MG63 (cell line): ENCODE data around the gene NOL3. TPM values are rescaled to one million over a fixed set of nuclear protein-coding genes. Genes with fewer than 3 reads are reported as not detected.

Experiments used
- DNase-seq: peaks from one replicate; pipeline ENCODE4 v3.0.0-alpha.2; 2020
- H3K27me3 ChIP-seq: fragments of 250-450 bp; sonication (Bioruptor Pico); 2 replicates; pipeline ENCODE4 v1.5.1; 2020; ENCODE audit warnings: mild to moderate bottlenecking, moderate library complexity
- H3K36me3 ChIP-seq: fragments of 250-450 bp; sonication (Bioruptor Pico); 2 replicates; pipeline ENCODE4 v1.5.1; 2020; ENCODE audit warnings: mild to moderate bottlenecking, moderate library complexity
- H3K4me3 ChIP-seq: fragments of 250-450 bp; sonication (Bioruptor Pico); 2 replicates; pipeline ENCODE4 v1.5.1; 2020; ENCODE audit warnings: mild to moderate bottlenecking, moderate library complexity
- H3K9me3 ChIP-seq: fragments of 250-450 bp; sonication (Bioruptor Pico); 2 replicates; pipeline ENCODE4 v1.5.1; 2020; ENCODE audit warnings: mild to moderate bottlenecking, moderate library complexity
- total RNA-seq: library from RNA; depleted of rRNA; stranded (reverse); fragments of >200 nt; shearing (Covaris generic); gene quantifications from 2 replicates; pipeline ENCODE4 v1.2.3, GENCODE V29; 2014; ENCODE audit warnings: low replicate concordance

The NOL3 gene
- total RNA-seq, 1 experiment from 2014 or later: 16.5 TPM

DNA sequence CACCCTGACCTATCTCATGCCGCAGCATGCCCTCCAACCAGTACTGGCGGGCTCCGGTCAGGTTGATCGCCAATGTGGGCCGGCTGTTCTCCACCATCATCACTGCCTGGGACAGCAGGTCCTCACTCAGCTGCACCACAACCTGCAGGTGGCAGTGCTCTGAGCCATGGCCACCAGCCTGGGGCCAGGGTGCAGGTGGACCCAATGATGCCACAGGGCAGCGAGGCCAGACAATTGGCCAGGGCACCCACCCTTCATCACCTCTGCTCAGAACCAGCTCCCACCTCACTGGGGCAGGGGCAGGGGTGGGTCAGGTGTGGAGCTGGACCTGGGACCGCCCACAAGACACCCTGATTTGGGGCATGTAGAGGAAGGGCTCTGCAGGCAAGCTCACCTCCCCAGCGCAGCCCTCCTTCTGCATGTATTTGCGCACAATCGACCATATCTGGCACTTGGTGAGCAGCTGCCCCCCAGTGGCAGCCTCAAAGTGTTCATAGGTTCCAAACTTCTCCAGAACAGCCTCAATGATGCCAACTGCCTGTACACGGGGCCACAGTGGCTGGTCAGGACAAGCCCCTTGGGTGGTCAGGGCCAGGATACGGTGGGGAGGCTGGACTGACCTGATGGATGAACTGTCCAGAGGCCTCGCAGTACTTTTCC lies 9.2 kb downstream of the NOL3 start:
- Histone ChIP-seq H3K4me3 (no peak overlapping the region), H3K27me3 (no peaks in the 10 kb centered on the region), H3K36me3 (no peaks in the 10 kb centered on the region), H3K9me3 (no peaks in the 10 kb centered on the region)
- DNase-seq: no peak

DNA sequence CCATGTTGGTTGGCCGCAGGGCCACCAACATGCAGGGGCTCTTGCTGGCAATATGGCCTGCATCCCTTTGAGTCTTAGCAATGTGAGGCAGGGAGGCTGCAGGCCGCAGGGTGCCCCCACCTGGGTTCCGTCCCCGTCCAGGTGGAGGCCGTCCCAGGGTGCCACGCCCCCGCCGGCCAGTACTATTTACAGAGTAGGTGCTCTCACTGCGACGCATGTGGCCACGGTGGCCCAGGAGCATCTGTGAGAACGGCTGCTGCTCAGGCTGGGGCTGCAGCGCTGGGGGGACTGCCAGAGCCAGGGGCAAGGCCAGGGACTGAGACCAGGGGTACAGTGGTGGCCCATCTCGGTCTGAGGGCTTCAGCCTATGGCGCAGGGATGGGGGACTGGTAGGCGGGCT lies 9.8 kb downstream of the NOL3 start:
- Histone ChIP-seq H3K36me3 (no peaks in the 10 kb centered on the region), H3K9me3 (no peaks in the 10 kb centered on the region), H3K4me3 (no peak overlapping the region), H3K27me3 (no peaks in the 10 kb centered on the region)
- DNase-seq: no peak

DNA sequence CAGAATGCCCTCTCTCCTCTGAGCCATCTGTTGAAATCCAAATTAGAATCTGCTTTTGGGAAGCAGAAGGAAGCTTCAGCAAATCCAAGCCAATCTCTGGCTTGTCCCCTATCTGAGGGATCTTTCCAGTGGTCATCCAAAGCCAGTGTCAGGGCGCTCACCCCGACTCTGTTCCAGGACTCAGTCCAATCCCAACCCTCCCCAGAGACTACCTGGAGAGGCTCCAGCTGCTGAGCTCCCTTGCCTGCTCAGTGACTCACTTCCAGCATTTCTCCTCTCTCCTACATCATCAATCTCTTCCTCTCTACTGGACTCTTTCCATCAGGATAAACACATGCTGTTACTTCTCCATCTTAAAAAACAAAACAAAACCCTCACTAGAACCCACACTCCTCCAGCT lies 11.0 kb downstream of the NOL3 start:
- H3K9me3 ChIP-seq: no peaks in the 10 kb centered on the region
- no peaks in the 10 kb centered on the region for H3K36me3 ChIP-seq
- DNase-seq: peak; percentile 66
- no peak overlapping the region for H3K4me3 ChIP-seq
- H3K27me3 ChIP-seq: no peaks in the 10 kb centered on the region

DNA sequence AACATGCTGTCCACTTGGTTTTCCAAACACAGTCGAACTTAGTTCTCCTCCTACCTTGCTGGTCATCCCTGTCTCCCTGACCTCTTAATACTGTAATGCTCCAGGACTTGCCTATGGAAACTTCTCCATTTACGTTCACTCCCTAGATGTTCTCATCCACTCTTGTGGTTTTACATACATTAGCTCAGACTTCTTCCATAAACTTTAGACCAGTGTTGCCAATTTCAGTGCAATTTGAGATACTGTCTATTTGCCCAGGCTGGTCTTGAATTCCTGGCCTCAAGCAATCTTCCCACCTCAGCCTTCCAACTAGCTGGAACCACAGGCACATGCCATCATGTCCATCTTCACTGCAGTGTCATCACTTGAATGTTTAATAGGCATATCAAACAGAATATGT lies 11.9 kb downstream of the NOL3 start:
- H3K4me3 ChIP-seq: no peak overlapping the region
- DNase-seq: no peak
- no peaks in the 10 kb centered on the region for H3K9me3 ChIP-seq
- no peaks in the 10 kb centered on the region for H3K27me3 ChIP-seq
- H3K36me3 ChIP-seq: no peaks in the 10 kb centered on the region

DNA sequence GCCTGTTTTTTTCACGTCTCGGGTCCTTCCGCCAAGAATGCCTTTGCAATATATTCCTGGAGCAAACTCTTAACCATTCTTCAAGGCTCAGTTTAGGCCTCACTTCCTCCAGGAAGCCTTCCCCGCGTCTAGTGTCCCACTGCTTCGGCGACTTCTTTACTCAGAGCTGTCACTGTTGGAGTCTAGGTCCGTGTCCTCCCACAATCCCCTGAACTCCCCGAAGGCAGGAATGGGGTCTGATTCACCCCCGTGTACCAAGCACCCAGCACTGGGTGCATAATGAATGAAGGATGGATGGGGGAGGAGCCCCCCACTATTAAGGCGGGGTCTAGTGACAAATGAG lies 12.9 kb downstream of the NOL3 start:
- DNase-seq: no peak
- Histone ChIP-seq H3K9me3 (no peaks in the 10 kb centered on the region), H3K4me3 (peak overlapping the region; percentile 87), H3K27me3 (no peaks in the 10 kb centered on the region), H3K36me3 (no peaks in the 10 kb centered on the region)

DNA sequence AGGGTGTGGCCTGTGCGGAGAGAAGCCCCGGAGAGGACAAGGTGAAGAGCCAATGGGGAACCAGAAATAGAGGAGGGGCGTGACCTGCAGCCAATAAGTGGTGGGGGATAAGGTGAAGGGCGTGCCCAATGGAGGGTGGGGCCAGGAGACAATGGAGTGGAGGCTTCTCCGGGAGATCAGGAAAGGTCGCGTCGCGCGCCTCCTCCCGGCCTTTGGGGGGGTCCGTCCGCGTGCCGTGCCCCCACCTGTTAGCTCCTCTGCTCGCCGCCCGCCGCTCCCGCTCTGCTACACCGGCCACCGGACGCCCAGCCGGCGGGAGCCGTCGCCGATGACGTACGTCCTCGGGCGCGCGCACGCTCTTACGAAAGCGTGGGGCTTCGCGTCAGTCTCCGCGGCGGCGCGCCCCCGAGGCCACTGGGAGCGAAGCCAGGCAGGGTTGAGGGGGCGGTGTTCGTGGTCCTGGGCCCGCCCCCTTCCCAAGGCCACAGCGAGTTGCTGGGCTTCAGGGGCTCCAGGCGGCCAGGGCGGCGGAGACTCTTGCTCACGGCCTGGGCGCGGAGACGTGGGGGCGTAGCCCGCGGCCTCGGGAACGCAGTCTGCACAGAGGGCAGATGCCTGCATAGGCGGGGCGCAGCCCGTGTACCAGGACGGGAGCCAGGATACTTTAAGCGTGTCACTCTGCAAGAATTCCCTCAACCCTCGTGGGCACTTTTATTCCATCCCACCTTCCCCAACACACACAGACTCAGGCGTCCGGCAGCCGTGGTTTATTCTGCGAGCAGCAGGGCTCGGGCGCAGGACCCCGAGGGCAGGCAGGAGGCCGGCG lies 13.5 kb downstream of the NOL3 start, which contains the start of gene MATCAP1:
Gene MATCAP1, minus strand, starts transcription at position 337 of the 826 bp plus-strand sequence. CDS start 3,353 bp downstream, outside the sequence.
- Histone ChIP-seq H3K9me3 (no peaks in the 10 kb centered on the region), H3K27me3 (no peaks in the 10 kb centered on the region), H3K4me3 (peak within 1 kb of the TSS; percentile 87), H3K36me3 (no peaks in the 10 kb centered on the region)
- DNase-seq: peak; percentile 93

DNA sequence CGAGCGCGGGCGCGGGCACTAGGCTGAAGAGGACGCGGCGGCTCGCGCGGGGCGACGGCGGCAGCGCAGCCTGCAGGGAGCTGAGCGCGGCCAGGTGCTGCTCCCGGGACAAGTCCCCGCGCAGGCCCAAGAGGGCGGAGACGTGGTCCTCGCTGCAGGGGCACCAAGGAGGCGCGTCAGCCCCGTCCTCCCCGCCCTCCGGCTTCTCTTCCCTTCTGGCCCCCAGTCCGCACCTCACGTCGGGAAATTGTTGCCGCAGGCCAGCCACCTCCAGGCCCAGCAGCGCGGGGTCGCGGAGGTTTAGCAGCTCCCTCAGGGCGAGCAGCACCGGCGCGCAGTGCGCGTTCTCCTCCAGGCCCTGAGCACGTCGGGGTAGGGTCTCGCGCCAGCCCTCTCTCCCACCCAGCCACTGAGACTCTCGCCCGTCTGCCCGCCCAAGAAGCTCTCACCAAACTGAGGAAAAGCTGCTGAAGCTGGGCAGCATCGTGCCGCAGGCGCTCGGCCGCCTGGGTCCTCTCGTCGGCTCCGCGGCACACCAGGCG lies 14.2 kb downstream of the NOL3 start:
- H3K4me3 ChIP-seq: peak overlapping the region; percentile 87
- H3K9me3 ChIP-seq: no peaks in the 10 kb centered on the region
- H3K27me3 ChIP-seq: no peaks in the 10 kb centered on the region
- no peak for DNase-seq
- H3K36me3 ChIP-seq: no peaks in the 10 kb centered on the region

DNA sequence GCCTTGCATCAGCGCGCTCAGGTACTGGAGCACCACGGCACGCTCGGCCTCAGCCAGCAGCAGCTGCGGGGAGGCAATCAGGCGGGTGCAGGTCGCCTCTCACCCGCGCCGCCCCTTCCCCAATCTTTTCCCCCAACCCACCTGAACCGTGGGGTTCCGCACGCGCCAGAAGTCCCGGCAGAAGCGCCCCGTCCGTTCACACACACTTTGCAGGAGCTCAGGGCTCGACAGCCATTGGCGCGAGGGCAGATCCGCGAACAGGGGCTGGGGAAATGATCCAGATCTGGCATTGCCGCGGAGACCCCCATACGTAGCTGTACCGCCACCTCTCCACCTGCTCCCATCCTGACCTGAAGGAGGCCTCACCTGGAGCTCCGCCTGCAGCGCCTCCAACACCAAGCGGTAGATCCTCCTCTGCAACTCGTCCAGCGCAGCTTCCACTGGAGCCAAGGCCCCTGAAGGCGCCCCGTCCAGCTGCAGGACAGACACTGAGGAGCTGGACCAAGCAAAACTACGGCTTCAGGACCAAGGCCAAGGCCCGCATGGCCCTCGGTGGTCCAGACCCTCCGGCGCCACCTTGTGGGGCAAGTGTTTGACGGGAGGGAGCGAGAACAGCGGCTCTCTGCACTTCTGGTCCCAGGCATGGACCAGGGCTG lies 14.8 kb downstream of the NOL3 start:
- Histone ChIP-seq H3K36me3 (no peaks in the 10 kb centered on the region), H3K27me3 (no peaks in the 10 kb centered on the region), H3K9me3 (no peaks in the 10 kb centered on the region), H3K4me3 (no peak overlapping the region)
- peak; percentile 83 for DNase-seq

DNA sequence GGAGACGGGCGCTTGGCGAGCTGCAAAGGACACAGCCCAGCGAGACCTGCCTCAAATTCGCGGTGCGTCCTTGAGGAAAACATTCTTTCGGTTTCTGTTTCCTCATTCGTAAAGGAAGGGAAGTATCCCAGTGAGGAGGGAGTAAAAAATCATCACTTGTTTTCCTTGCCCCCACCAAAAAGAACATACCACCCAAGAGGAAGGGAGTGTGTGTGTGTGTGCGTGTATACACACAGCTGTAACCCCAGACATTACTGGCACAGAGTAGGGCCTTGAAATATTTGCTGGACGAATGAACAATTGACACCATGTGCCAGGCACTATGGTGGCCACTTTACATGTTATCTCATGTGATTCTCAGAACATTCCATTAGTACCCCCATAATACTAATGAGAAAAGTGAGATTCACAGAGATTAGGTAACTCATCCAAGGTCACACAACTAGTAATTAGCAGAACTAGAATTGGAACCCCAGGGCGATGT lies 15.4 kb downstream of the NOL3 start:
- no peaks in the 10 kb centered on the region for H3K36me3 ChIP-seq
- DNase-seq: no peak
- H3K4me3 ChIP-seq: no peak overlapping the region
- no peaks in the 10 kb centered on the region for H3K27me3 ChIP-seq
- H3K9me3 ChIP-seq: no peaks in the 10 kb centered on the region

DNA sequence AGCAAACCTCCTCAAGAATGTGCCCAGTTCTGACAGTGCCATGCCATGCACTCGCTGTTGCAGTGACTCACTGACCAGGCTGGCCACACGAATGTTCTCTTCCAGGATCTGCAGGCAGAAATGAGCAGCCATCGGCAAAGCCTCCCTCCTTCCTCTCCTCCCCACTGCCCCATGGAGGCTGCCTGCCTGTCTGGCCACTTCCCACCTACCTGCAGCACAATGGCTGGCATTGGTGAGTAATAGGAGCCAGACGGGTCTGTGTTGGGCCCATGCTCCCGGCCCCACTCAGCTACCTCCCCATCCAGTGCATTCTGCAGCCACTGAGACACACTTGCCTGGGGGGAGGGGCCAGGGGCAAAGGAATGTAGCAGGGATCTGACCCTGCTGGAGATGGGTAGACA lies 16.2 kb downstream of the NOL3 start:
- H3K27me3 ChIP-seq: no peaks in the 10 kb centered on the region
- H3K4me3 ChIP-seq: no peak overlapping the region
- no peaks in the 10 kb centered on the region for H3K9me3 ChIP-seq
- DNase-seq: peak; percentile 49
- H3K36me3 ChIP-seq: no peaks in the 10 kb centered on the region

DNA sequence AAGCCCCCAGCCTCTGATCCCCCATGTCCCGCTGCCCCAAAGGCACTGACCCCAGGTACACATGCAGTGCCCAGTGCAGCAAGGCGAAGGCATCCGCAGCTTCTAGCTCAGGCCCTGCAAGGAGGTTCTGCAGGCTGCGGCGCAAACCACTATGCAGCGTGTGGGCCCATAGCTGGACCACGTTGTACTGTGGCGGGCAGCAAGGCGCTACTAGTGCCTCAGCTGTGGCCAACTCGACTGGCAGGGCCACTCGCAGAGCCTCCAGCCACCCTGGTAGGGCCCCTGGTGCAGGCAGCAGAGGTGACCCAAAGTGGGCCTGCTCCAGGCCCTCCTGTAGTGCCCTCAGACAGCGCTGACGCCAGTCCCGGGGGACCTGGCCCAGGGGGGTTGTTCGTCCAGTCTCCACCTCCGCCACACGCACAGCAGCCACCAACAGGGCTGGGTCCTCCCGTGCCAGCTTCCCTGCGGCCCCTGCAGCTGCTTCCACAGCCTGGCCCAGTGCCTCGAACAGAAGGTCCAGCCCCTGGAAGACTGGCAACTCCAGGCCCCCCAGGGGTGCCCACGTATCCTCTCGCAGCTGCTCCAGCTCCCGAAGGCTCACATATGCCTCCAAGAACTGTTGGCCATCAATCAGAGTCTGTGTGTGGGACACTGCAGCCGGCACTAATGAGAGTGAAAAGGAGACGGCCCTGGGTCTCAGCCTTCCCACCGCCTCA lies 17.0 kb downstream of the NOL3 start:
- DNase-seq: no peak
- no peaks in the 10 kb centered on the region for H3K36me3 ChIP-seq
- H3K27me3 ChIP-seq: no peaks in the 10 kb centered on the region
- no peak overlapping the region for H3K4me3 ChIP-seq
- no peaks in the 10 kb centered on the region for H3K9me3 ChIP-seq

DNA sequence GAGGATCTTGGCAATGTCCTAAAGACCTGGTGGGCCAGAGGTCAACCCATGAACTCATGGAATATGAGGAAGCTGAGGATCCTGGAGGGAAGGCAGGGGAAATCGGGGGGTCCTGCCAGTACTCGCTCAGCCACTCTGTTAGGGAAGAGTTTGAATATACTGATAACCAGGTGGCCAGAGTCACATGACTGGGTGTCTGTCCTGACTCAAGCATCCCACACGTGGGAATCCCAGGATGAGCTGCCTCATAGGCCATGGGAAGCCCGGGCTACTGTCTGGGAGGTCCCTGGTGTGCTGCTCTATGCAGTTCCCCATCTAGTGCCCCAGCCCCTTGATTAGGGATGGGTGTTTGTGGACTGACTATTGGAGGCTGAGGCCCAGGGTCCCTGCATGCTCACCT lies 18.0 kb downstream of the NOL3 start:
- H3K4me3 ChIP-seq: no peak overlapping the region
- DNase-seq: no peak
- H3K36me3 ChIP-seq: no peaks in the 10 kb centered on the region; the same call in 1 of the 2 replicates
- no peaks in the 10 kb centered on the region for H3K9me3 ChIP-seq
- no peaks in the 10 kb centered on the region for H3K27me3 ChIP-seq

DNA sequence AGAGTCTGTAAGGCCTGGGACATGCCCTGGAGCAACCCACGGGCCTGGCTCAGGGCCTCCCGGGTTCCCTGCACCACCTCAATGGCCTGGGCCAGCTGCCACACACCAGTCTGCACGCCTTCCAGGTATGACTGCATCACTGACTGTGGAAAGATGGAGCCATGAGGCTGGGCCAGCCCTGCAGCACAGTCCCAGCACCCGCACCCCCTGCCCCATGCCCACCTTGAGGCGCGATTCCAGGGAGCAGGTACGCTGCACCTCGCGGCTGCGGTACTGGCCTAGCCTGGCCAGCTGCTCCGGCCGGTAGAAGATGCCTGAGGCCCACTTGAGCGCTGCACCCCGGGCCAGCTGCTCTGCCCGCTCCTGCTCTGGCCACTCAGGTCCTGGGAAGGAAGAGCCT lies 18.5 kb downstream of the NOL3 start:
- no peak for DNase-seq
- H3K36me3 ChIP-seq: no peaks in the 10 kb centered on the region; the same call in none of the 2 replicates
- no peaks in the 10 kb centered on the region for H3K9me3 ChIP-seq
- no peak overlapping the region for H3K4me3 ChIP-seq
- no peaks in the 10 kb centered on the region for H3K27me3 ChIP-seq

DNA sequence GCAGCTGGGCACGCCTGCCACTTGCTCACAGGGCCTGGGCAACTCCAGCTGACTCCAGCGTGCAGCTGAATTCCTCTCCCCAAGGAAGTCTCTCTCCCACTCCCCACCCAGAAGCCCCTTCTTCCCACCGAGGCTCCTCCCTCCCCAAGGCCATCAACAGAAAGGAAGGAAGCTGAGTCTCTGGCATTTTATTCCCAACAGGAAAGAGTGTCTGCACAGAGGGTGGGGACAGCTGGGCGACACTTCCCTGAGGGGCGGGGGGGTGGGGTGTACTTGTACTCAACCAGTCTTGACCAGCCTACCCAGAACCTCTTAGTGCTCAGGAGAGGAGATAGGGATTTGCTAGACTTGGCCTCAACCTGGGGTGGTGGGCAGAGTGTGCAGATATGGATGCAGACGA lies 19.7 kb downstream of the NOL3 start, which contains the start of gene EXOC3L1:
Gene EXOC3L1, minus strand, starts transcription at position 96 of the 400 bp plus-strand sequence. CDS start 460 bp downstream, outside the sequence.
- DNase-seq: no peak
- Histone ChIP-seq H3K4me3 (no peak within 1 kb of the TSS), H3K36me3 (peaks cover 10% of the 10 kb centered on the region), H3K9me3 (no peaks in the 10 kb centered on the region), H3K27me3 (no peaks in the 10 kb centered on the region)

DNA sequence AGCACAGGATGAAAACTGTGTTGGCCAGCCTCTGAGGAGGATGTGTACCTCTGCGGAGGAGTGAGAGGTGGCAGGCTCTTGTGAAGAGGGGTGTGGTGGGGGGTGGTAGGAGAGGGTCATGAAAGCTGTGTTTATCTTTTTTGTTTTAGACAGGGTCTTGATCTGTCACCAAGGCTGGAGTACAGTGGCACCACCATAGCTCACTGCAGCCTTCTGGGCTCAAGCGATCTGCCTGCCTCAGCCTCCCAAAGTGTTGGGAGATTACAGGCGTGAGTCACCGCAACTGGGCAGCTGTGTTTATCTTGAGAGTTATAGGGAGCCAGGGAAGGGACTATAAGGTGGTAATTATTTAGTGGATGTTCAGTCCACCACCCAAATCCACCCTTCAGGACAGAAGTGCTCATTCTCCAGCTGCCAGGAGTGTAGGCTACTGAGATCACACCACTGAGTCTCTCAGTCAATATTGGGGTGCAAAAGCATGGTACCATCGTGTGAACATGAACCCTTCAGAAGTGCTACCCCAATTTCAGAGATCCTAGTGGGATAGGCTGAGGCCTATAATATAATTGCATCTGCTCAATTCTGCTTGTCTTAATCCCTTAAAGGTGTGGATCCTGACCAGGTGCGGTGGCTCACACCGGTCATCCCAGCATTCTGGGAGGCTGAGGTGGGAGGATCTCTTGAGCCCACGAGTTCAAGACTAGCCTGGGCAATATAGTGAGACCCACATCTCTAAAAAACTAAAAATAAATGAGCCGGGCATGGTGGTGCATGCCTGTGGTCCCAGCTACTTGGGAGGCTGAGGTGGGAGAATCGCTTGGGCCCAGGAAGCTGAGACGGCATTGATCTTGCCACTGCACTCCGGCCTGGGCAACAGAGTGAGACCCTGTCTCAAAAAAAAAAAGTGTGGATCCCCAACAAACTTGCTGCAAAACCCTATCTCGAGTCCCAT lies 20.4 kb downstream of the NOL3 start:
- DNase-seq: peak; percentile 48

More for the DNA sequence above, 20.4 kb downstream of the NOL3 start:
- no peaks in the 10 kb centered on the region for H3K27me3 ChIP-seq
- no peak overlapping the region for H3K4me3 ChIP-seq
- peaks cover 16% of the 10 kb centered on the region for H3K36me3 ChIP-seq
- no peaks in the 10 kb centered on the region for H3K9me3 ChIP-seq
